Osteoblast (primary cell): ENCODE results near the gene SLC45A2. TPM values are rescaled to one million over a fixed set of nuclear protein-coding genes. Genes with fewer than 3 reads are reported as not detected.

Experiments
- DNase-seq: peaks from one replicate; pipeline ENCODE4 v3.0.0; 2011; ENCODE audit warnings: low spot score, mixed read lengths; ENCODE audit not compliant: insufficient read length; ENCODE audit errors: missing footprints
- H2AFZ ChIP-seq: 2 replicates; pipeline ENCODE4 v1.6.0; 2011; ENCODE audit warnings: mild to moderate bottlenecking, low read length
- H3K27ac ChIP-seq: 2 replicates; pipeline ENCODE4 v1.5.1; 2011; ENCODE audit warnings: mild to moderate bottlenecking, low read depth, low read length, moderate library complexity
- H3K27me3 ChIP-seq: 2 replicates; pipeline ENCODE4 v1.6.0; 2012; ENCODE audit warnings: mild to moderate bottlenecking, control low read depth, inconsistent platforms, low read length, moderate library complexity; ENCODE audit not compliant: insufficient read depth
- H3K36me3 ChIP-seq: 2 replicates; pipeline ENCODE4 v1.5.1; 2011; ENCODE audit warnings: mild to moderate bottlenecking, low read length, control low read depth, moderate library complexity; ENCODE audit not compliant: insufficient read depth
- H3K4me1 ChIP-seq: 2 replicates; pipeline ENCODE4 v1.5.1; 2011; ENCODE audit warnings: mild to moderate bottlenecking, low read length, control low read depth, moderate library complexity; ENCODE audit not compliant: insufficient read depth
- H3K4me2 ChIP-seq: 2 replicates; pipeline ENCODE4 v1.6.0; 2011; ENCODE audit warnings: mild to moderate bottlenecking, low read length; ENCODE audit not compliant: insufficient read depth
- H3K4me3 ChIP-seq: fragments of 200-600 bp; sonication (generic); 3 replicates; pipeline ENCODE4 v1.5.1; 2012; ENCODE audit warnings: mild to moderate bottlenecking, low read length, inconsistent platforms; ENCODE audit not compliant: insufficient read depth
- H3K79me2 ChIP-seq: 2 replicates; pipeline ENCODE4 v1.6.0; 2012; ENCODE audit warnings: mild to moderate bottlenecking, low read length, control low read depth, inconsistent platforms; ENCODE audit not compliant: insufficient read depth
- H3K9me3 ChIP-seq: 2 replicates; pipeline ENCODE4 v1.5.1; 2011; ENCODE audit warnings: low read depth, low read length, control low read depth
- H4K20me1 ChIP-seq: 2 replicates; pipeline ENCODE4 v1.6.0; 2012; ENCODE audit warnings: mild to moderate bottlenecking, low read length, control low read depth; ENCODE audit not compliant: insufficient read depth
- total RNA-seq: library from RNA; depleted of rRNA; stranded (reverse); fragments of >200 nt; gene quantifications from 2 replicates; pipeline ENCODE4 v1.2.3, GENCODE V29; 2012
- TF ChIP-seq, protein P1 (sequence below): IDR thresholded peaks from 2 replicates; pipeline ENCODE4 v1.5.1; 2011; ENCODE audit warnings: mild to moderate bottlenecking, low read depth, low read length, moderate library complexity; ENCODE audit errors: extremely low read depth

Gene SLC45A2
- total RNA-seq, 1 donor, result 0.36 TPM

DNA sequence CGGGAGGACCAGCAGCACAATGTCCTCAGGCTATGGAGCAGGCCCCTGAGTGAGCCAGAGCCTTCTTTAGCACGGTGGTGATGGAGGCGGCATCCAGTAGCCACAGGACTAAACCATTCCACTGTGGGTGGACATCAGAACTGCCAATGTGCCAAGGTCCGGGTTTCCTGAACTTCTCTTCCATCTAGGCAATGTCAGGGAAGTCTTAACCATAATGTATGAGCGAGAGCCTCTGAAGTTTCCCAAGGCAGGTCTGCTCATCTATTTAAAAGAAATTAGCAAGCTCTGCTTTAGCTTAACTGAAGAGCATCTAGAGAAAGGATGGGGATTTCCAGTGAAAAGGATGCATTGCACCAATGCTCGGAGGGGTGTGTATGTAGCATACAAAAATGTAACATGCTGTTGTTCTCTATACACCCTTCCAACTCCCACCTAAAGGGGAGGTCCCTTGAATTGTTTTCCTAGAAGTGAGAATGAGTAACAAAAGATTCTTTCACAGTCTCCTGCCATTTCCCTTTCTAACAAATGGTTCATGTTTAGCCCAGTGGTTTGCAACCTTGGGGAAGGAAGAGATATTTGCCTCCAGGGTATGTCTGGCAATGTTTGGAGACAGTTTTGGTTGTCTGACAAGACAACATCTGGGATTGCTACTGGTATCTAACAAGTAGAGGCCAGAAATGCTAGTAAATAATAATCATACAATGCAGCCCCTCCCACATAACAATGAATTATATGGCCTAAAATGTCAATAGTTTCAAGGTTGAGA is 54.4 kb downstream of the SLC45A2 start:
- no peak overlapping the region for H3K4me2 ChIP-seq
- TF ChIP-seq, protein P1, sequence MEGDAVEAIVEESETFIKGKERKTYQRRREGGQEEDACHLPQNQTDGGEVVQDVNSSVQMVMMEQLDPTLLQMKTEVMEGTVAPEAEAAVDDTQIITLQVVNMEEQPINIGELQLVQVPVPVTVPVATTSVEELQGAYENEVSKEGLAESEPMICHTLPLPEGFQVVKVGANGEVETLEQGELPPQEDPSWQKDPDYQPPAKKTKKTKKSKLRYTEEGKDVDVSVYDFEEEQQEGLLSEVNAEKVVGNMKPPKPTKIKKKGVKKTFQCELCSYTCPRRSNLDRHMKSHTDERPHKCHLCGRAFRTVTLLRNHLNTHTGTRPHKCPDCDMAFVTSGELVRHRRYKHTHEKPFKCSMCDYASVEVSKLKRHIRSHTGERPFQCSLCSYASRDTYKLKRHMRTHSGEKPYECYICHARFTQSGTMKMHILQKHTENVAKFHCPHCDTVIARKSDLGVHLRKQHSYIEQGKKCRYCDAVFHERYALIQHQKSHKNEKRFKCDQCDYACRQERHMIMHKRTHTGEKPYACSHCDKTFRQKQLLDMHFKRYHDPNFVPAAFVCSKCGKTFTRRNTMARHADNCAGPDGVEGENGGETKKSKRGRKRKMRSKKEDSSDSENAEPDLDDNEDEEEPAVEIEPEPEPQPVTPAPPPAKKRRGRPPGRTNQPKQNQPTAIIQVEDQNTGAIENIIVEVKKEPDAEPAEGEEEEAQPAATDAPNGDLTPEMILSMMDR, result no peak
- H3K36me3 ChIP-seq, result no peaks in the 10 kb centered on the region
- no peak overlapping the region for H2AFZ ChIP-seq
- H4K20me1 ChIP-seq, result no peaks in the 10 kb centered on the region
- peaks cover 8% of the 10 kb centered on the region for H3K4me1 ChIP-seq
- DNase-seq, result no peak
- no peaks in the 10 kb centered on the region for H3K27me3 ChIP-seq
- no peaks in the 10 kb centered on the region for H3K79me2 ChIP-seq
- no peak overlapping the region for H3K4me3 ChIP-seq
- no peak overlapping the region for H3K27ac ChIP-seq
- H3K9me3 ChIP-seq, result no peaks in the 10 kb centered on the region

DNA sequence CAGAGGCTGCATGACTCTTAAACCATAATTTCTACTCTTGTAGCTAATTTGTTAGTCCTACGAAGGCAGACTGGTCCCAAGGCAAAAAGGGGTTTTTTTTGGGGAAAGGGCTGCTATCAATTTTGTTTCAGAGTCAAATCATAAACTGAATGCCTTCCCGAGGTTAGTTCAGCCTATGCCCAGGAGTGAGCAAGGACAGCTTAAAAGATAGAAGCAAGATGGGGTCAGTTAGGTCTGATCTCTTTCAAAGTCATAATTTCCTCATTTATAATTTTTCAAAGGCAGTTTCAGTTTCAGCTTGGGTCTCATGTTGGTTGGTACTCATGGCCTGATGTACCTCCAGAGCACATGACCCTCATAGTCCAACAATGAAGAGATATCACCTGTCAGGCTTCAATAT is 56.2 kb downstream of the SLC45A2 start:
- no peak overlapping the region for H3K27ac ChIP-seq
- H3K79me2 ChIP-seq, result no peaks in the 10 kb centered on the region
- H3K27me3 ChIP-seq, result no peaks in the 10 kb centered on the region
- H3K9me3 ChIP-seq, result no peaks in the 10 kb centered on the region
- no peaks in the 10 kb centered on the region for H3K36me3 ChIP-seq
- H3K4me1 ChIP-seq, result no peaks in the 10 kb centered on the region
- DNase-seq, result no peak
- no peak overlapping the region for H2AFZ ChIP-seq
- H3K4me3 ChIP-seq, result no peak overlapping the region
- TF ChIP-seq, protein P1, result no peak
- no peak overlapping the region for H3K4me2 ChIP-seq
- no peaks in the 10 kb centered on the region for H4K20me1 ChIP-seq

DNA sequence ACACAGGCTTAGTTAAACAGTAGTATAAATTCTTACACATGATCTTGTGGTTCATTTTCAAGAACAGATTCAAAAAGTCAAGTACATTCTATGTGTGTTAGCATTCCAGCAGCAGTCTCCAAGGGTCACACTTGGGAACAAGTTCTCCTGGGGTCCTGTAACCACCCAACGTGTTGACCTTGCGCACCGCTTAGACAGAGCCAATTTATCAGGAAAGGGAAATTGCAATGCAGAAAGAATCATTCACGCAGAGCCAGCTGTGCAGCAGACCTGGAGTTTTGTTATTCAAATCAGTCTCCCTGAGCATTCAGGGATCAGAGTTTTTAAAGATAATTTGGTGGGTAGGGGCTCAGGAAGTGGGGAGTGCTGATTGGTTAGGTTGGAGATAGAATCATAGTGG is 56.8 kb downstream of the SLC45A2 start:
- TF ChIP-seq, protein P1, result no peak
- Histone ChIP-seq H3K4me3 (no peak overlapping the region), H3K36me3 (no peaks in the 10 kb centered on the region), H3K79me2 (no peaks in the 10 kb centered on the region), H4K20me1 (no peaks in the 10 kb centered on the region), H3K4me1 (no peaks in the 10 kb centered on the region), H2AFZ (no peak overlapping the region), H3K9me3 (no peaks in the 10 kb centered on the region), H3K27me3 (no peaks in the 10 kb centered on the region), H3K4me2 (no peak overlapping the region), H3K27ac (no peak overlapping the region)
- DNase-seq, result no peak

DNA sequence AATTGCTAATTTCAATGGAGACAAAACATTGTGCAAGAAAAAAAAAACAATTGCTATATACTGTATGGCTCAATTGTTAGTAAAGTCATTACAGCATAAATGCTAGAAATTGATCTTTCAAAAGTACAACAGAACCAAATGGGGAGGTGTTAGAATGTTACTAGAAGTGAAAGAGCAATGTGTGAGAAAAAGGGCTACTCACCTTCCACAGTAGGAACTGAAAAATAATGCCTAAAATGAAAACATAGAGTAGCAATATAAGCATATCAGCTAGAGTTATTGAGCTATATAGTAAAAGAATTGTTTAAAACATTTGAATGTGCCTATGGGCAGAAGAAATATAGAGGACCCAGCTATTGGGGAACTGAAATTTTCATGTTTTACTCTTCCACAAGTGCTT is 59.2 kb downstream of the SLC45A2 start:
- Histone ChIP-seq H3K4me3 (no peak overlapping the region), H3K36me3 (no peaks in the 10 kb centered on the region), H3K79me2 (no peaks in the 10 kb centered on the region), H3K27ac (no peak overlapping the region), H4K20me1 (no peaks in the 10 kb centered on the region), H3K4me1 (no peaks in the 10 kb centered on the region), H2AFZ (no peak overlapping the region), H3K9me3 (no peaks in the 10 kb centered on the region), H3K27me3 (peaks cover 14% of the 10 kb centered on the region), H3K4me2 (no peak overlapping the region)
- TF ChIP-seq, protein P1, result no peak
- no peak for DNase-seq
